Motor neuron (in vitro differentiated cells): ENCODE measurements around the gene PTPRJ. TPM values are rescaled to one million over a fixed set of nuclear protein-coding genes. Genes with fewer than 3 reads are reported as not detected.
A peak's percentile ranks its signal among the peaks of the same experiment; 100 is the strongest.

Experiments
- ATAC-seq, 8 experiments: fragments of 200-7000 bp; cut with Tn5 transposase; replicated peaks in 6 of 8; 2 replicates each; pipeline ENCODE4 v1.8.0; 2021; ENCODE audit warnings: mild to moderate bottlenecking in 8 of 8, moderate library complexity in 8 of 8
- H3K27ac ChIP-seq, 2 donors: fragments of 250-450 bp; sonication (Bioruptor Pico); 2 replicates each; pipeline ENCODE4 v1.9.0; 2021; ENCODE audit warnings: antibody characterized with exemption in 2 of 2, mild to moderate bottlenecking in 2 of 2, moderate library complexity in 1 of 2
- H3K4me1 ChIP-seq, 2 donors: fragments of 250-450 bp; sonication (Bioruptor Pico); replicated peaks in 1 of 2; 2 replicates each; pipeline ENCODE4 v1.6.1; 2021; ENCODE audit warnings: antibody characterized with exemption in 2 of 2, mild to moderate bottlenecking in 2 of 2, moderate library complexity in 1 of 2
- H3K4me3 ChIP-seq, 5 donors: fragments of 250-450 bp; sonication (Bioruptor Pico); 2 replicates each; pipeline ENCODE4 v1.9.0; 2021; ENCODE audit warnings: antibody characterized with exemption in 5 of 5, mild to moderate bottlenecking in 5 of 5, moderate library complexity in 4 of 5
- WGBS, 10 experiments: fragments of 450-650 bp; shearing (Covaris generic); methylation state at CpG; one replicate each; pipeline ENCODE4 v1.0.0; 2022; 5-methylcytosine and 5-hydroxymethylcytosine counted together
- in situ Hi-C, 9 experiments: fragments of 400-800 bp; cut with MboI; loops; one replicate each; pipeline ENCODE4 v1.15.0; 2021; ENCODE audit warnings: low sequenced_read_pairs in 9 of 9, low pct_unique_long_range_greater_than_20kb in 2 of 9; ENCODE audit not compliant: unreplicated experiment in 9 of 9
- total RNA-seq, 8 experiments: library from RNA; unstranded; fragments of 300-600 nt; gene quantifications; 2 replicates each; pipeline versions ENCODE4 v1.2.3 to v1.2.4, GENCODE V29; 2022

Gene PTPRJ
- total RNA-seq, 8 experiments from 2014 or later = 4.6 to 12.5 (median 7.8) TPM

- WGBS, 10 experiments = 13 to 100% (median 100%) methylated on average over 1 of the region's 1 CpG; no CpG with 5 or more reads in 3 of the 10 experiments
- peak in 3 of 8 experiments; percentile 23 to 87 (median 47) for ATAC-seq
- no peak overlapping the region for H3K4me3 ChIP-seq
- in situ Hi-C loops = no loop called here
- H3K4me1 ChIP-seq = peaks cover 0 to 4% of the 10 kb centered on the region in 2 donors
- H3K27ac ChIP-seq = no peak overlapping the region
Observed at GRCh38 chr11:48078689-48079088, 98.3 kb downstream of the PTPRJ start.

- 20 to 84% (median 31%) methylated on average over 1 to 3 of the region's 6 CpGs; no CpG with 5 or more reads in 6 of the 10 experiments for WGBS, 10 experiments
- H3K27ac ChIP-seq = no peak overlapping the region
- H3K4me1 ChIP-seq = peaks cover 0 to 2% of the 10 kb centered on the region in 2 donors
- in situ Hi-C loops = no loop called here
- H3K4me3 ChIP-seq = no peak overlapping the region
- ATAC-seq = no peak
Observed at GRCh38 chr11:48079596-48079995, 99.2 kb downstream of the PTPRJ start.

- Histone ChIP-seq H3K4me1 (no peaks in the 10 kb centered on the region), H3K27ac (no peak overlapping the region), H3K4me3 (no peak overlapping the region)
- WGBS, 10 experiments = 77 to 100% (median 97%) methylated on average over 1 to 5 of the region's 6 CpGs; no CpG with 5 or more reads in 3 of the 10 experiments
- in situ Hi-C loops = no loop called here
- ATAC-seq = no peak
Observed at GRCh38 chr11:48080301-48080861, 100.0 kb downstream of the PTPRJ start.

GRCh38 chr11:48081151-48082010 is 101.0 kb downstream of the PTPRJ start:
- in situ Hi-C loops = no loop called here
- peak in 3 of 8 experiments; percentile 14 to 65 (median 50) for ATAC-seq
- no peak overlapping the region for H3K27ac ChIP-seq
- H3K4me1 ChIP-seq = no peaks in the 10 kb centered on the region
- WGBS, 10 experiments = 0 to 100% (median 49%) methylated on average over 1 to 16 of the region's 19 CpGs
- no peak overlapping the region for H3K4me3 ChIP-seq

GRCh38 chr11:48082771-48083170 is 102.4 kb downstream of the PTPRJ start:
- ATAC-seq = no peak
- WGBS, 10 experiments = 83 to 100% methylated on average over 1 to 2 of the region's 2 CpGs; no CpG with 5 or more reads in 8 of the 10 experiments
- in situ Hi-C loops = no loop called here
- H3K4me3 ChIP-seq = no peak overlapping the region
- no peaks in the 10 kb centered on the region for H3K4me1 ChIP-seq
- no peak overlapping the region for H3K27ac ChIP-seq

- in situ Hi-C loops = no loop called here
- H3K4me1 ChIP-seq = no peaks in the 10 kb centered on the region
- ATAC-seq = peak in 1 of 8 experiments; percentile 43
- no peak overlapping the region for H3K4me3 ChIP-seq
- no peak overlapping the region for H3K27ac ChIP-seq
Observed at GRCh38 chr11:48083421-48083820, 103.1 kb downstream of the PTPRJ start.

- no peaks in the 10 kb centered on the region for H3K4me1 ChIP-seq
- no peak overlapping the region for H3K27ac ChIP-seq
- no peak for ATAC-seq
- in situ Hi-C loops = no loop called here
- 71 to 96% (median 82%) methylated on average over 1 to 4 of the region's 4 CpGs; no CpG with 5 or more reads in 5 of the 10 experiments for WGBS, 10 experiments
- H3K4me3 ChIP-seq = no peak overlapping the region
Observed at GRCh38 chr11:48085688-48086087, 105.3 kb downstream of the PTPRJ start.

GRCh38 chr11:48087422-48087821 is 107.1 kb downstream of the PTPRJ start:
- 77 to 100% (median 100%) methylated on average over 1 to 2 of the region's 2 CpGs; no CpG with 5 or more reads in 3 of the 10 experiments for WGBS, 10 experiments
- H3K27ac ChIP-seq = no peak overlapping the region
- in situ Hi-C loops = no loop called here
- ATAC-seq = no peak
- no peaks in the 10 kb centered on the region for H3K4me1 ChIP-seq
- no peak overlapping the region for H3K4me3 ChIP-seq

GRCh38 chr11:48087974-48088681 is 107.8 kb downstream of the PTPRJ start:
- in situ Hi-C loops = no loop called here
- ATAC-seq = peak in 3 of 8 experiments; percentile 14 to 26 (median 16)
- Histone ChIP-seq H3K4me3 (no peak overlapping the region), H3K27ac (no peak overlapping the region), H3K4me1 (no peaks in the 10 kb centered on the region)
- 31 to 100% (median 63%) methylated on average over 1 to 6 of the region's 6 CpGs for WGBS, 10 experiments

GRCh38 chr11:48088682-48089050 is 108.3 kb downstream of the PTPRJ start:
- in situ Hi-C loops = no loop called here
- peak in 2 of 8 experiments; percentile 61 to 71 for ATAC-seq
- Histone ChIP-seq H3K4me1 (peaks cover 0 to 4% of the 10 kb centered on the region in 2 donors), H3K4me3 (no peak overlapping the region), H3K27ac (no peak overlapping the region)
- WGBS, 10 experiments = 50 to 83% (median 60%) methylated on average over 2 to 6 of the region's 6 CpGs; no CpG with 5 or more reads in 2 of the 10 experiments

GRCh38 chr11:48090174-48090573 is 109.8 kb downstream of the PTPRJ start:
- ATAC-seq = no peak
- H3K4me1 ChIP-seq = peaks cover 10 to 11% of the 10 kb centered on the region in 2 donors
- in situ Hi-C loops = no loop called here

GRCh38 chr11:48091426-48092102 is 111.2 kb downstream of the PTPRJ start:
- Histone ChIP-seq H3K4me1 (peaks cover 16 to 17% of the 10 kb centered on the region in 2 donors), H3K27ac (no peak overlapping the region), H3K4me3 (no peak overlapping the region)
- WGBS, 10 experiments = 43 to 93% (median 70%) methylated on average over 1 to 4 of the region's 4 CpGs; no CpG with 5 or more reads in 1 of the 10 experiments
- ATAC-seq = no peak
- in situ Hi-C loops = no loop called here

More at GRCh38 chr11:48090174-48090573, 109.8 kb downstream of the PTPRJ start:
- Histone ChIP-seq H3K4me3 (no peak overlapping the region), H3K27ac (no peak overlapping the region)
- 70 to 100% (median 86%) methylated on average over 1 to 5 of the region's 8 CpGs; no CpG with 5 or more reads in 4 of the 10 experiments for WGBS, 10 experiments
